Hepatocyte (in vitro differentiated cells): ENCODE results near the gene GMDS. TPM values are rescaled to one million over a fixed set of nuclear protein-coding genes. Genes with fewer than 3 reads are reported as not detected.

Experiments
- DNase-seq: peaks from one replicate; pipeline ENCODE4 v3.0.0-alpha.2; 2016; ENCODE audit warnings: low spot score
- H2AFZ ChIP-seq: fragments of 200-600 bp; sonication (generic); 2 replicates; pipeline ENCODE4 v1.6.0; 2016; ENCODE audit warnings: antibody characterized with exemption, mild to moderate bottlenecking
- H3K27ac ChIP-seq: fragments of 200-600 bp; sonication (generic); 2 replicates; pipeline ENCODE4 v1.5.1; 2016; ENCODE audit warnings: mild to moderate bottlenecking
- H3K27me3 ChIP-seq: fragments of 200-600 bp; sonication (generic); 2 replicates; pipeline ENCODE4 v1.6.1; 2016
- H3K36me3 ChIP-seq: fragments of 200-600 bp; sonication (generic); replicated peaks from 2 replicates; pipeline ENCODE4 v1.5.1; 2016; ENCODE audit warnings: low read depth; ENCODE audit not compliant: insufficient read depth
- H3K4me1 ChIP-seq: fragments of 200-600 bp; sonication (generic); 2 replicates; pipeline ENCODE4 v1.5.1; 2016; ENCODE audit warnings: mild to moderate bottlenecking, moderate library complexity; ENCODE audit not compliant: insufficient read depth
- H3K4me2 ChIP-seq: fragments of 200-600 bp; sonication (generic); 2 replicates; pipeline ENCODE4 v1.6.0; 2016
- H3K4me3 ChIP-seq: fragments of 200-600 bp; sonication (generic); 2 replicates; pipeline ENCODE4 v1.5.1; 2016; ENCODE audit warnings: mild to moderate bottlenecking
- H3K79me2 ChIP-seq: fragments of 200-600 bp; sonication (generic); 2 replicates; pipeline ENCODE4 v1.6.0; 2017; ENCODE audit warnings: mild to moderate bottlenecking
- H3K9me2 ChIP-seq: fragments of 200-600 bp; sonication (generic); replicated peaks from 2 replicates; pipeline ENCODE4 v1.6.0; 2017; ENCODE audit warnings: mild to moderate bottlenecking; ENCODE audit not compliant: insufficient read depth
- H3K9me3 ChIP-seq: fragments of 200-600 bp; sonication (generic); 2 replicates; pipeline ENCODE4 v1.5.1; 2016; ENCODE audit warnings: low read depth, mild to moderate bottlenecking
- H4K20me1 ChIP-seq: fragments of 200-600 bp; sonication (generic); 2 replicates; pipeline ENCODE4 v1.6.0; 2016; ENCODE audit warnings: mild to moderate bottlenecking; ENCODE audit not compliant: insufficient read depth, poor library complexity, severe bottlenecking
- CTCF ChIP-seq: fragments of 200-600 bp; sonication (generic); IDR thresholded peaks from 2 replicates; pipeline ENCODE4 v1.5.1; 2016; ENCODE audit warnings: antibody characterized with exemption, mild to moderate bottlenecking; ENCODE audit not compliant: poor library complexity
- EZH2 ChIP-seq: fragments of 200-600 bp; sonication (generic); IDR thresholded peaks from 2 replicates; pipeline ENCODE4 v1.6.1; 2016; ENCODE audit warnings: antibody characterized with exemption, mild to moderate bottlenecking, borderline replicate concordance
- EZH2phosphoT487 ChIP-seq: fragments of 200-600 bp; sonication (generic); IDR thresholded peaks from one replicate; pipeline ENCODE4 v1.6.1; 2018; ENCODE audit warnings: antibody characterized with exemption, mild to moderate bottlenecking, low read depth, moderate library complexity; ENCODE audit not compliant: unreplicated experiment, severe bottlenecking
- WGBS: methylation state at CpG from one replicate; pipeline ENCODE4 v1.1.6; 2016; ENCODE audit warnings: low lambda C conversion rate; ENCODE audit errors: missing lambda C conversion rate; 5-methylcytosine and 5-hydroxymethylcytosine counted together
- polyA plus RNA-seq: library from polyadenylated mRNA; unstranded; fragments of >200 nt; fragmentation: Nextera tagmentation; extraction: Ambion mirVana; gene quantifications from 2 replicates; pipeline ENCODE4 v1.2.1, GENCODE V29; 2016
- total RNA-seq: library from RNA; depleted of rRNA; stranded (reverse); fragments of >200 nt; gene quantifications from 2 replicates; pipeline ENCODE4 v1.2.3, GENCODE V29; 2014

The GMDS gene
- total and polyA plus RNA-seq, 2 experiments from 2014 or later = 20.7 to 32.6 TPM

- DNase-seq = no peak
- Histone ChIP-seq H3K9me3 (no peaks in the 10 kb centered on the region), H3K36me3 (no peaks in the 10 kb centered on the region), H3K79me2 (no peaks in the 10 kb centered on the region), H3K4me2 (no peak overlapping the region), H3K4me3 (no peak overlapping the region), H3K27ac (no peak overlapping the region), H3K27me3 (no peaks in the 10 kb centered on the region), H3K9me2 (no peaks in the 10 kb centered on the region), H3K4me1 (no peaks in the 10 kb centered on the region), H4K20me1 (no peaks in the 10 kb centered on the region), H2AFZ (no peak overlapping the region)
- WGBS = 98% methylated on average over 4 of the region's 4 CpGs
- TF ChIP-seq EZH2phosphoT487 = no peak
- TF ChIP-seq EZH2 = no peak
- TF ChIP-seq CTCF = no peak
Measured at GRCh38 chr6:1781817-1782184, 463.6 kb downstream of the GMDS start.

- 94% methylated on average over 11 of the region's 11 CpGs for WGBS
Measured at GRCh38 chr6:1781152-1781816, 464.1 kb downstream of the GMDS start.

GRCh38 chr6:1780251-1780867 lies 465.0 kb downstream of the GMDS start:
- Histone ChIP-seq H3K27ac (no peak overlapping the region), H3K36me3 (no peaks in the 10 kb centered on the region), H3K4me3 (no peak overlapping the region), H3K27me3 (no peaks in the 10 kb centered on the region), H3K79me2 (no peaks in the 10 kb centered on the region), H3K4me1 (no peaks in the 10 kb centered on the region), H4K20me1 (no peaks in the 10 kb centered on the region), H2AFZ (no peak overlapping the region), H3K9me3 (no peaks in the 10 kb centered on the region), H3K4me2 (no peak overlapping the region), H3K9me2 (no peaks in the 10 kb centered on the region)
- DNase-seq = no peak
- TF ChIP-seq EZH2phosphoT487 (no peak), EZH2 (no peak), CTCF (no peak)
- 94% methylated on average over 13 of the region's 13 CpGs for WGBS

More at GRCh38 chr6:1781152-1781816, 464.1 kb downstream of the GMDS start:
- DNase-seq = no peak
- no peak overlapping the region for H2AFZ ChIP-seq
- no peaks in the 10 kb centered on the region for H3K9me2 ChIP-seq
- H3K79me2 ChIP-seq = no peaks in the 10 kb centered on the region
- no peak overlapping the region for H3K4me3 ChIP-seq
- H3K27ac ChIP-seq = no peak overlapping the region
- H4K20me1 ChIP-seq = no peaks in the 10 kb centered on the region
- H3K9me3 ChIP-seq = no peaks in the 10 kb centered on the region
- no peak overlapping the region for H3K4me2 ChIP-seq
- no peaks in the 10 kb centered on the region for H3K36me3 ChIP-seq
- TF ChIP-seq EZH2phosphoT487 = no peak
- TF ChIP-seq EZH2 = no peak
- no peak for TF ChIP-seq CTCF
- H3K27me3 ChIP-seq = no peaks in the 10 kb centered on the region
- no peaks in the 10 kb centered on the region for H3K4me1 ChIP-seq
